D721Med (cell line): ENCODE results near the gene C1orf21.

Source experiments
- DNase-seq: peaks from one replicate; pipeline ENCODE4 v3.0.0; 2011; ENCODE audit warnings: low spot score; ENCODE audit not compliant: insufficient read length
- FAIRE-seq: peaks from 2 replicates; lab custom pipeline; 2011; peaks lifted over from hg19 to GRCh38; lab: Jason Lieb, UNC
- CTCF ChIP-seq: IDR thresholded peaks from 2 replicates; pipeline ENCODE4 v1.5.1; 2012; ENCODE audit warnings: mild to moderate bottlenecking, control low read depth; ENCODE audit not compliant: insufficient read depth; ENCODE audit errors: missing control alignments

C1orf21 gene

GRCh38 chr1:184442260-184442659 is 55.4 kb downstream of the C1orf21 start:
- DNase-seq (no peak), FAIRE-seq (peak; percentile 58)
- no peak for TF ChIP-seq CTCF

GRCh38 chr1:184443201-184443600 is 56.4 kb downstream of the C1orf21 start:
- DNase-seq, result no peak
- TF ChIP-seq CTCF, result no peak

GRCh38 chr1:184443624-184444023 is 56.8 kb downstream of the C1orf21 start:
- FAIRE-seq (no peak), DNase-seq (no peak)
- TF ChIP-seq CTCF, result no peak

More at GRCh38 chr1:184443201-184443600, 56.4 kb downstream of the C1orf21 start:
- FAIRE-seq, result peak; percentile 64

- TF ChIP-seq CTCF, result no peak
- FAIRE-seq, result no peak
- DNase-seq, result no peak
Observed at GRCh38 chr1:184445997-184446396, 59.2 kb downstream of the C1orf21 start.

GRCh38 chr1:184447651-184448185 is 60.9 kb downstream of the C1orf21 start:
- no peak for TF ChIP-seq CTCF
- DNase-seq (no peak), FAIRE-seq (no peak)

- DNase-seq (no peak), FAIRE-seq (no peak)
- TF ChIP-seq CTCF, result no peak
Observed at GRCh38 chr1:184449916-184450315, 63.1 kb downstream of the C1orf21 start.

- no peak for TF ChIP-seq CTCF
- no peak for FAIRE-seq
- DNase-seq, result no peak
Observed at GRCh38 chr1:184455786-184456185, 69.0 kb downstream of the C1orf21 start.
